Lower lobe of right lung (tissue), 2 donors: ENCODE data around the gene SEZ6L. TPM values are rescaled to one million over a fixed set of nuclear protein-coding genes. Genes with fewer than 3 reads are reported as not detected.

ENCODE experiments used
- ATAC-seq, 2 donors: fragments of 200-7000 bp; cut with Tn5 transposase; one replicate each; pipeline ENCODE4 v1.9.1; 2020 to 2022; ENCODE audit warnings: mild to moderate bottlenecking in 2 of 2, moderate library complexity in 2 of 2
- DNase-seq: peaks from one replicate; pipeline ENCODE4 v3.0.0-alpha.2; 2020
- H3K27ac ChIP-seq: fragments of 200-600 bp; one replicate; pipeline ENCODE4 v1.8.0; 2022
- H3K27me3 ChIP-seq: fragments of 200-600 bp; one replicate; pipeline ENCODE4 v1.8.0; 2022; ENCODE audit warnings: low read depth
- H3K36me3 ChIP-seq: fragments of 200-600 bp; one replicate; pipeline ENCODE4 v1.8.0; 2022; ENCODE audit warnings: mild to moderate bottlenecking
- H3K4me1 ChIP-seq: fragments of 200-600 bp; one replicate; pipeline ENCODE4 v1.8.0; 2022
- H3K4me3 ChIP-seq: fragments of 200-600 bp; one replicate; pipeline ENCODE4 v1.8.0; 2022; ENCODE audit warnings: mild to moderate bottlenecking
- H3K9me3 ChIP-seq: fragments of 200-600 bp; one replicate; pipeline ENCODE4 v1.8.0; 2022
- intact Hi-C: fragments of 100-400 bp; cut with DNase I; formaldehyde crosslinking; loops from one replicate; pipeline ENCODE4 v1.11.0; 2022
- total RNA-seq: library from RNA; stranded (reverse); fragmentation: NEBNext Ultra II Directional; extraction: Animal tissue kit (Norgen Biotek cat#: 25700); gene quantifications from one replicate; pipeline ENCODE4 v1.2.1, GENCODE V29; 2021
- TF ChIP-seq, protein P1 (sequence below): fragments of 200-600 bp; IDR thresholded peaks from one replicate; pipeline ENCODE4 v1.8.0; 2022; ENCODE audit warnings: antibody characterized with exemption, mild to moderate bottlenecking
- donor health status: DM: no; HTN: yes; CAD: no; lungs with severe emphysema.

SEZ6L gene
- total RNA-seq, 1 donor from 2014 or later, result 0.24 TPM

DNA sequence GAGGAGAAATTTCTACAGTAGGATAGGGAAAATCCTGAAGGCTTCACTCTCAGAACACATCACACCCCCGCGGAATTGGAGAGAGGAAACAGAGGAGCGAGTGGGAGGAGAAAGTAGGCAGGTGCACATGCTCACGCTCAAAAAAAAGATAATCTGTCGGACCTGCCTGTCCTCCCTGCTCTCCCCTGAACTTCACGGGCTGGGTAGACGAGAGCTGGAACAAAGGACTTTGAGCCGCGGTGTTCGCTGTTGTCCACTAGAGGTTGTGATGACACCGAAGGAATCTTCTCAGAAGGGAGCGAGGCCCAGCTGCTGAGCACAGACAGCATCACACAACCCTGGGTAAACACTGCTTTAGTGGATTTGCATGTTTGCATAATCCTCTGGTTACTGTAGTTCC lies 5.0 kb downstream of the SEZ6L start:
- Histone ChIP-seq H3K36me3 (no peaks in the 10 kb centered on the region), H3K9me3 (no peaks in the 10 kb centered on the region), H3K27me3 (peaks cover 63% of the 10 kb centered on the region), H3K27ac (no peak overlapping the region), H3K4me1 (no peaks in the 10 kb centered on the region), H3K4me3 (no peak overlapping the region)
- TF ChIP-seq, protein P1, sequence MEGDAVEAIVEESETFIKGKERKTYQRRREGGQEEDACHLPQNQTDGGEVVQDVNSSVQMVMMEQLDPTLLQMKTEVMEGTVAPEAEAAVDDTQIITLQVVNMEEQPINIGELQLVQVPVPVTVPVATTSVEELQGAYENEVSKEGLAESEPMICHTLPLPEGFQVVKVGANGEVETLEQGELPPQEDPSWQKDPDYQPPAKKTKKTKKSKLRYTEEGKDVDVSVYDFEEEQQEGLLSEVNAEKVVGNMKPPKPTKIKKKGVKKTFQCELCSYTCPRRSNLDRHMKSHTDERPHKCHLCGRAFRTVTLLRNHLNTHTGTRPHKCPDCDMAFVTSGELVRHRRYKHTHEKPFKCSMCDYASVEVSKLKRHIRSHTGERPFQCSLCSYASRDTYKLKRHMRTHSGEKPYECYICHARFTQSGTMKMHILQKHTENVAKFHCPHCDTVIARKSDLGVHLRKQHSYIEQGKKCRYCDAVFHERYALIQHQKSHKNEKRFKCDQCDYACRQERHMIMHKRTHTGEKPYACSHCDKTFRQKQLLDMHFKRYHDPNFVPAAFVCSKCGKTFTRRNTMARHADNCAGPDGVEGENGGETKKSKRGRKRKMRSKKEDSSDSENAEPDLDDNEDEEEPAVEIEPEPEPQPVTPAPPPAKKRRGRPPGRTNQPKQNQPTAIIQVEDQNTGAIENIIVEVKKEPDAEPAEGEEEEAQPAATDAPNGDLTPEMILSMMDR, result no peak
- ATAC-seq (no peak), DNase-seq (no peak)
- intact Hi-C loops, result no loop called here

DNA sequence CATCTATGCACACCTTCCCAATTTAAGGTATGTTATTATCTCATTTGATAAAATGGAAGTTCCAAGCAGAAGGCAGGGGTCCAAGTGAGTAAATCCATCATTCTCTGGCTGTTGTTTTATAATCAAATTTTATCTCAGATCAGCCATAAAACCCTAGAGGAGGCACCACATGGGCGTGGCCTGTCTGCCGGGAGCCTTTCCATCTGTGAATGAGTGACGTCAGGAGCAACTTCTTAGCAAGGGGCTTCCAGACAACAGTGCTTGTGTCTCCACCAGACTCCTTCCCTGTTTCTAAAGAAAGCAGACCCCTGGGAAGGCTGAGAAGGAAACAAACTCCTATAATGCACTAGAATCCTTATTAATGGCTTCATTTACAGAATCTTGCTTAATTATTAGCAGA lies 13.5 kb downstream of the SEZ6L start:
- no peak for DNase-seq
- Histone ChIP-seq H3K36me3 (no peaks in the 10 kb centered on the region), H3K4me3 (no peak overlapping the region), H3K9me3 (no peaks in the 10 kb centered on the region), H3K27me3 (peaks cover 30% of the 10 kb centered on the region), H3K4me1 (no peaks in the 10 kb centered on the region), H3K27ac (no peak overlapping the region)
- intact Hi-C loops, result no loop called here
- TF ChIP-seq, protein P1, result no peak
- no peak for ATAC-seq

DNA sequence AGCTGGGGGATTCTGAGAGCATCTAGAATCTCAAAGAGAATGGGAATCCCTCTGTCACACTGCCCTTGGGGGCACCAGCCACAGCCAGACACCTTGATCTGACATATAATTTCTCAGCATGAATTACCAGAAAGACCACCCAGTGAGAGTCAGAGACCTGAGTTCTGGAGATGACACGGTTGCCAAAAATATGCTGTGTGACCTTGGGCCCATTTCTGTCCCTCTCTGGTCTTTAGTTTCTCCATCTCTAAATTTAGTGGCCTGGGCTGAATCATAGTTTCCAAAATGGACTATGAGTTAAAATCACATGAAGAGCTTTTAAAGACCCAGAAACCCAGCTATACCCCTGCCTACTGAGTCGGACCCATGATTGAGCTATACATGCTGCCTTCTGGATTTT lies 15.9 kb downstream of the SEZ6L start:
- Histone ChIP-seq H3K27me3 (peaks cover 20% of the 10 kb centered on the region), H3K9me3 (no peaks in the 10 kb centered on the region), H3K4me1 (no peaks in the 10 kb centered on the region), H3K27ac (no peak overlapping the region), H3K4me3 (no peak overlapping the region), H3K36me3 (no peaks in the 10 kb centered on the region)
- intact Hi-C loops, result no loop called here
- DNase-seq (no peak), ATAC-seq (no peak)
- TF ChIP-seq, protein P1, result no peak

DNA sequence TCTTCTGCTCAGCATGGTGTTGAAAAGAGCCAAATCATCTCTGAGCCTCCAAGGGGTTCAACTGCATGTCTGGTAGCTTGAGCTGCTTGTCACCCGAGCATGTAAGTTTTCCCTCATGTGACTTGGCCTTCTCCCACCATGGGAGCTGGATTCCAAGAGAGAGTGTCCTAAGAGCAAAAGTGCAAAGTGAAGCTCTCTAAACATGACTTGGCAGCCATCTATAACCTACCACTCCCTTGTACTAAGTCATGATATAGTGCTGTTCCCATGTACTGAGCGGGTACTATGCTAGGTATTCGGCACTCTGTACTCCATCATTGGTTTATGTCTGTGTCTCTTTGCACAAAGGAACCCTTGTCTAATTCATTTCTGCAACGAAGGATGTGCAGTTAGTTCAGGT lies 19.1 kb downstream of the SEZ6L start:
- no peaks in the 10 kb centered on the region for H3K4me1 ChIP-seq
- DNase-seq (no peak), ATAC-seq (no peak)
- no peak overlapping the region for H3K4me3 ChIP-seq
- H3K27ac ChIP-seq, result no peak overlapping the region
- intact Hi-C loops, result no loop called here
- TF ChIP-seq, protein P1, result no peak
- H3K36me3 ChIP-seq, result no peaks in the 10 kb centered on the region
- H3K27me3 ChIP-seq, result peaks cover 17% of the 10 kb centered on the region
- no peaks in the 10 kb centered on the region for H3K9me3 ChIP-seq

DNA sequence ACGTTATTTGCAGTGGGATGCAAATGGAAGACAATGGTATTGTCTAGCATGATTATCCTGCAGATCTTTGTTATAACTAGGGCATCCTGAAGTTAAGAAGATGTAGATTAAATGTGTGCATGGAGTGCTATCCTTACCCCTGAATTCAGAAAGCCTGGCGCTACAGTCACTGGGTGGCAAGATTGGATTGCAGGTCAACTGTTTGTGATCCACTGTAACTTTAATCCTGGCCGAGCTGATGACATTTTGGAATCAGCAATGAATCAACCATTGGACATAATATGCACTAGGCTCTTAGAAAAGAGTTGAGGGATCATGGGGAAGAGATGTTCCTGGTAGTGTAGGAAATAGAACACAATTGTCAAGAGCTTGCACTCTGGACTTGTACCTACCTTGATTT lies 25.1 kb downstream of the SEZ6L start:
- Histone ChIP-seq H3K4me1 (no peaks in the 10 kb centered on the region), H3K36me3 (no peaks in the 10 kb centered on the region), H3K27me3 (peaks cover 11% of the 10 kb centered on the region), H3K9me3 (no peaks in the 10 kb centered on the region), H3K4me3 (no peak overlapping the region), H3K27ac (no peak overlapping the region)
- intact Hi-C loops, result no loop called here
- TF ChIP-seq, protein P1, result no peak
- DNase-seq (no peak), ATAC-seq (no peak)

DNA sequence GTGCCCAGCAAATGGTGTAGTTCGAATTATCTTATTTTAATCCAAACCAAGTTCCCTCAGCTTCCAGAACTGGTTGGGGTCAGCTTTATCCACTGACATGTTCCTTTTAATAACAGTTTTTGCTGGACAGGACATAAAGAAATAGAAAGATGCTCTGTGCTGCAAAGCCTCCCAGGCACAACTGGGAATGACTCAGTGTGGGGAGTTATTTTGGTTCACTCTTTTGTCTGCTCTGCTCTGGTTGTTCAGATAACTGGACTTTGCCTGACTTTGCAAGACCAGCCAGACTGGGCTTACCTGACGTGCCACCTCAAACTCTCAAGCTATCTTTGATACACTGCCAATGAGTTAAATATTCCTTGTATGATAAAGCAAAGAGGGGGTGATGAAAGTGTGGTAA lies 25.6 kb downstream of the SEZ6L start:
- no peak overlapping the region for H3K27ac ChIP-seq
- ATAC-seq, result no peak
- TF ChIP-seq, protein P1, result no peak
- H3K4me1 ChIP-seq, result no peaks in the 10 kb centered on the region
- H3K27me3 ChIP-seq, result peaks cover 14% of the 10 kb centered on the region
- DNase-seq, result no peak
- H3K36me3 ChIP-seq, result no peaks in the 10 kb centered on the region
- no peaks in the 10 kb centered on the region for H3K9me3 ChIP-seq
- no peak overlapping the region for H3K4me3 ChIP-seq
- intact Hi-C loops, result no loop called here
